ENCODE data around the gene TBCCD1.

Gene TBCCD1

DNA sequence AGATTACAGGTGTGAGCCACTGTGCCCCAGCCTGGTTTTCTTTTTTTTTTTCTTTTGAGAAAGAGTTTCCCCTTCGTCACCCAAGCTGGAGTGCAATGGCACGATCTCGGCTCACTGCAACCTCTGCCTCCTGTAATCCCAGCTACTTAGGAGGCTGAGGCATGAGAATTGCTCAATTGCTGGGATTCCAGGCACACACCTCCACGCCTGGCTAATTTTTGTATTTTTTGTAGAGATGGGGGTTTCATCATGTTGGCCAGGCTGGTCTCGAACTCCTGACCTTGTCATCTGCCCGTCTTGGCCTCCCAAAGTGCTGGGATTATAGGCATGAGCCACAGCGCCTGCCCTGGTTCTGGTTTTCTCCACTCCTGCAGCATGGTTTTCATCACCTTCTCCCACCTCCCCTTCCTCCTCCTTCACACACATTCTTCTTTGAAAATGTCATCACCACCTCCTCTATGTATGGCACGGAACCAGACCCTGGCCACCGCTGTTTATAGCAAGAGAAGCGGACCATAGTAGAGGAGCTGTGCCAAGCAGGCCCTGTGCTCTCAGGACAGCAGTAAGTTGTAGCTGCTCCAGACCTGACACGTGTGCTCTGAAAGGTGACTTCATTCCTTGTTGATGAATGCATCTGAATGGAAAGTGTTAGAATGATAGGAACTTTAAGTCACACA is 31.1 kb upstream of the TBCCD1 start:
- DNase-seq (ENCODE audit: low spot score) = no peak

DNA sequence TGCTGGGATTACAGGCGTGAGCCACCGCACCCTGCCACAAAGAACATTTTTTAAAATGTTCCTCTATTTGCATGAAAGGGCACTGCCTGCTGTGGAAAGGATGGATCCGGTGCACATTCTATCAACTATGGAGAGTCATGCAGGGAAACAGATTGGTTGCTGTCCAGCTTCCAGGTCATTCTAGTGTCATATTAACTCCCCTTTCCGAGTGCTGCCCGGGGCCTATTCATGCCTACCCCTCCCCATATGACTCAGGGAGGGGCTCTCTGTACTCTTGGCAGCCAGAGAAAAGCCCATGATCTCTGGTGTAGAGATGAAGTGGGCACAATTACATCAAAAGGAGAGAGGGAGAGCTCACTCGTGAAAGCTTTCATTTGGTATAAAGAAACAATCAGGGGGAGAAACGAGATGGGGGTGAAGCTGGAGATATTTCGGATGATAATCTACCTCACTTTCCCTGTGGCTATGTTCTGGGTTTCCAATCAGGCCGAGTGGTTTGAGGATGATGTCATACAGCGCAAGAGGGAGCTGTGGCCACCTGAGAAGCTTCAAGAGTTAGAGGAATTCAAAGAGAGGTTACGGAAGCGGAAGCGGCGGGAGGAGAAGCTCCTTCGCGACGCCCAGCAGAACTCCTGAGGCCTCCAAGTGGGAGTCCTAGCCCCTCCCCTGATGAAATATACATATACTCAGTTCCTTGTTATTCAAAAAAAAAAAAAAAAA is 29.6 kb upstream of the TBCCD1 start:
- TF ChIP-seq, protein P1, sequence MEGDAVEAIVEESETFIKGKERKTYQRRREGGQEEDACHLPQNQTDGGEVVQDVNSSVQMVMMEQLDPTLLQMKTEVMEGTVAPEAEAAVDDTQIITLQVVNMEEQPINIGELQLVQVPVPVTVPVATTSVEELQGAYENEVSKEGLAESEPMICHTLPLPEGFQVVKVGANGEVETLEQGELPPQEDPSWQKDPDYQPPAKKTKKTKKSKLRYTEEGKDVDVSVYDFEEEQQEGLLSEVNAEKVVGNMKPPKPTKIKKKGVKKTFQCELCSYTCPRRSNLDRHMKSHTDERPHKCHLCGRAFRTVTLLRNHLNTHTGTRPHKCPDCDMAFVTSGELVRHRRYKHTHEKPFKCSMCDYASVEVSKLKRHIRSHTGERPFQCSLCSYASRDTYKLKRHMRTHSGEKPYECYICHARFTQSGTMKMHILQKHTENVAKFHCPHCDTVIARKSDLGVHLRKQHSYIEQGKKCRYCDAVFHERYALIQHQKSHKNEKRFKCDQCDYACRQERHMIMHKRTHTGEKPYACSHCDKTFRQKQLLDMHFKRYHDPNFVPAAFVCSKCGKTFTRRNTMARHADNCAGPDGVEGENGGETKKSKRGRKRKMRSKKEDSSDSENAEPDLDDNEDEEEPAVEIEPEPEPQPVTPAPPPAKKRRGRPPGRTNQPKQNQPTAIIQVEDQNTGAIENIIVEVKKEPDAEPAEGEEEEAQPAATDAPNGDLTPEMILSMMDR (conservative IDR thresholded peaks at IDR 0.05; ENCODE audit: low read depth) = no peak
- DNase-seq (ENCODE audit: low spot score) = no peak
- no peak overlapping the region for H3K27ac ChIP-seq
- ChIA-PET POLR2A (ENCODE audit: low non-redundant PET) (no interaction called here), CTCF (interaction anchor here (1.6 to 2.0 kb wide), 2 partner anchors 12 to 18 kb away, joined by 4 to 8 read pairs; no protein-coding TSS in a partner anchor)

More for the DNA sequence above, 31.1 kb upstream of the TBCCD1 start:
- TF ChIP-seq, protein P1 (conservative IDR thresholded peaks at IDR 0.05; ENCODE audit: low read depth) = no peak
- no peak overlapping the region for H3K27ac ChIP-seq
- POLR2A ChIA-PET (ENCODE audit: low non-redundant PET) = no interaction called here
- CTCF ChIA-PET = interaction anchor here (0.6 to 2.0 kb wide), 2 partner anchors 11 to 27 kb away, joined by 3 to 8 read pairs; no protein-coding TSS in a partner anchor

DNA sequence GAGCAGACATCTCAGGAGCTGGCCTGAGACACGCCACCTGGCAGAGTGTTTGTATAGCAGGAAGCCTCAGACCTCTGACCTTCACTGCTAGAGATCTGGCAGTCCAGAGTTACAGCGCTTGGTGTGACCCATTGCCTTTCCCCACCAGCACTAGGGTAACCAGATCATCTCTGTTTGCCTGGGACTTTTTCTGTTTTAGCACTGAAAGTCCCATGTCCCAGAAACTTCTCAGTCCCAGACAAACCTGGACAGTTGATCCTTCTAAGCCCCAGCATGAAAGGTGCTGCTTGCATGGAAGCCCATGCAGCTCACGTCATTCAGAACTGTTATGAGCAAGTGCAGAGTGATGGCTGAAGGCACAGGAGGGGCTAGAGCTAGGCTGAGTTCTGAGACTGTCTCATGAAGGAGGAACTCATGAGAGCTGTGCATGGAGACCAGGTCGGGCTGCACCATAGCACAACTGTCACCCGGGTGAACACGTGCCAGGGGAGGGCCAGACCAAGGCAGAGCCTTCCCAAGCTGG is 27.5 kb upstream of the TBCCD1 start:
- H3K27ac ChIP-seq = no peak overlapping the region
- POLR2A ChIA-PET (ENCODE audit: low non-redundant PET) = no interaction called here
- DNase-seq (ENCODE audit: low spot score) = no peak
- CTCF ChIA-PET = no interaction called here
- TF ChIP-seq, protein P1 (conservative IDR thresholded peaks at IDR 0.05; ENCODE audit: low read depth) = no peak

DNA sequence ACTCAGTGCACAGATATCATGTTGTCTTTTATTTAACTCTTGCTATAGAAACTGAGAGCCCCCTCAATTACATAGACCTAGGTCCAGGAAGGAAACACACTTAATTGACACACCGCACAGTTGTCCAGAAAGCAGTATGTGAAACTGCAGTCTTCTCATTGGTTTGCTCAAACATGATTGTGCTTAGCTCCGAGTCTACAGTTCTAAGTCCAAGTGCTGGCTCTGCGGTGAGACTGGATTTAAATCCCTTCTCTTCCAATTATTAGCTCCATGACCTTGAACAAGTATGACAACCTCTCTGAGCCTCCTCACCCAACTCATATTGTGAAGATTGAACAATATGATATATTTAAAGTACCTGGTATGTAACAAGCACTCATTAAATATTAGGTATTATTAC is 26.7 kb upstream of the TBCCD1 start:
- TF ChIP-seq, protein P1 (conservative IDR thresholded peaks at IDR 0.05; ENCODE audit: low read depth) = no peak
- CTCF ChIA-PET = interaction anchor here (0.6 to 0.7 kb wide), 2 partner anchors 16 to 244 kb away, joined by 3 read pairs; no protein-coding TSS in a partner anchor
- DNase-seq (ENCODE audit: low spot score) = no peak
- H3K27ac ChIP-seq = no peak overlapping the region
- POLR2A ChIA-PET (ENCODE audit: low non-redundant PET) = no interaction called here

DNA sequence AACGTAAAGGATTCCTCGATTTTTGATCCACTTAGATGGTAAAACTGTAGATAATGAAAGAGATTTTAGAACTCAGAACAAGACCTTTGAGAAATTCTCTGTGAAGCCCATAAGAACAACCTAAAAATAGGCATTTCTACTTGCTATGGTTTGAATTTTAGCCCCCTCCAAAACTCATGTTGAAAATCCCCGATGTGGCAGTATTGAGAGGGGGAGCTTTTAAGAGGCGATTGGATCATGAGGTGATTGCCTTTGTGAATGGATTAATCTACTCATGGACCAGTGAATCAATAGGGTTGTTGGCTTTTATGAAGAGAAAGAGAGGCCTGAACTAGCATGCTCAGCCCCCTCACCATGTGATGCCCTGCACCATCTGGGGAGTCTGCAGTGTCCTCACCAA is 25.5 kb upstream of the TBCCD1 start:
- no peak for DNase-seq (ENCODE audit: low spot score)
- TF ChIP-seq, protein P1 (conservative IDR thresholded peaks at IDR 0.05; ENCODE audit: low read depth) = no peak
- ChIA-PET CTCF (no interaction called here), POLR2A (ENCODE audit: low non-redundant PET) (no interaction called here)
- H3K27ac ChIP-seq = no peak overlapping the region

DNA sequence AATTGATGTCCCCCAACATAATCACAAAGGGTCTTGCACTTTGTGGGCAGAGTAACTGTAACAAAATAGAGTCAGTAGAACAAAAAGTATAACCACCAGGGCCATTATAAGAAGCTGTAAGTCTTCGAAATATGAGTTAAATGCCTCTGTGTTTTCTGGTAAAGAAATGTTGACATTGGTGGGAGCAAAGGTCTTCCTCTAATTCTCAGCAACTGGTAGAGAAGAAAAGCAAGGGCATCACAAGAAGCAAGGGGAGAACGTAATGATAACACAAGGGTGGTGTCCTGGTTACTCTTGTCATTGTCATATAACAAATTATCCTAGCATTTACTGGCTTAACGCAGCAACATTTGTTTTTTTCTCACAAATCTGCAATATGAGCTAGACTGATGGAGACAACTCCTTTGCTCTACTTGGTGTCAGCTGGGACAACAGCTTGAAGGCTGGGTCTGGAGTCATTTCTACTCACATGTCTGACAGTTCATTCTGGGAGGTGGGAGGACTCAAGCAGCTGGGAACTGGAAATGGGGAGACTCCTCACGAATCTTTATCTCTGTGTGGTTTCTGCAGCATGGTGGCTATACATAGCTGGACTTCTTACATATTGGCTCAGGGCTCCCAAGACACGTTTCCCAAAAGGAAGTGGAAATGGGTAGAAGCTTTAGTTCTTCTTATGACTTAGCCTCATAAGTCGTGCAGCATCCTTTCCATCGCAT is 23.6 kb upstream of the TBCCD1 start:
- no peak for DNase-seq (ENCODE audit: low spot score)
- ChIA-PET CTCF (interaction anchor here (0.6 to 1.8 kb wide), 4 partner anchors 24 to 613 kb away, joined by 3 to 6 read pairs (median 4); no protein-coding TSS in a partner anchor), POLR2A (ENCODE audit: low non-redundant PET) (no interaction called here)
- no peak overlapping the region for H3K27ac ChIP-seq
- TF ChIP-seq, protein P1 (conservative IDR thresholded peaks at IDR 0.05; ENCODE audit: low read depth) = no peak

Measured in RWPE1 (cell line).